ENCODE data around the gene APOE. TPM values are rescaled to one million over a fixed set of nuclear protein-coding genes. Genes with fewer than 3 reads are reported as not detected.

Gene APOE
- total RNA-seq: 100 to 1,000 TPM in 1 of 2 donors, 10 to 100 TPM in 1; 87.9 to 191 TPM

GRCh38 chr19:44905437-44906160 lies at the start of gene APOE:
APOE (plus strand) TSS chr19:44905796; CDS start chr19:44906625, 829 bp downstream.

GRCh38 chr19:44891016-44891882 lies 14.3 kb upstream of the APOE start, which contains the start of gene TOMM40:
TOMM40 (plus strand) TSS chr19:44891254; CDS start chr19:44891416, 162 bp downstream.

GRCh38 chr19:44914433-44915206 lies 9.0 kb downstream of the APOE start, which contains the start of gene APOC1:
APOC1 (plus strand) TSS chr19:44914608; CDS start chr19:44914892, 284 bp downstream.

GRCh38 chr19:44942067-44942571 lies 36.5 kb downstream of the APOE start, which contains the start of gene APOC4:
APOC4 (plus strand) TSS chr19:44942237; CDS start chr19:44942278, 41 bp downstream.

GRCh38 chr19:44954649-44955504 lies 49.3 kb downstream of the APOE start, which contains the start of gene CLPTM1:
CLPTM1 (plus strand) TSS chr19:44955380; CDS start chr19:44955396, 16 bp downstream.

Other genes starting within 250 kb of the APOE start
- gene CEACAM19, start 234.3 kb upstream of the APOE start, total RNA-seq: 1 to 10 TPM in 1 of 2 donors, under 1 TPM in 1; 0.33 to 1.4 TPM
- gene CEACAM16, start 206.6 kb upstream of the APOE start, total RNA-seq: not detected
- gene BCL3, start 157.1 kb upstream of the APOE start, total RNA-seq: 1 to 10 TPM; 4.0 to 7.2 TPM
- not detected for gene CBLC, start 127.9 kb upstream of the APOE start, total RNA-seq
- gene BCAM, start 96.7 kb upstream of the APOE start, total RNA-seq: under 1 TPM; 0.67 to 0.69 TPM
- 10 to 100 TPM; 60.9 to 68.3 TPM for gene NECTIN2, start 59.5 kb upstream of the APOE start, total RNA-seq
- 100 to 1,000 TPM in 1 of 2 donors, 10 to 100 TPM in 1; 68.5 to 114 TPM for gene TOMM40, start 14.5 kb upstream of the APOE start, total RNA-seq
- 1 to 10 TPM; 2.8 to 6.7 TPM for gene APOC1, start 8.8 kb downstream of the APOE start, total RNA-seq
- gene APOC4, start 36.4 kb downstream of the APOE start, total RNA-seq: not detected
- 1 to 10 TPM in 1 of 2 donors, under 1 TPM in 1; 1.00 to 4.5 TPM for gene APOC2, start 40.3 kb downstream of the APOE start, total RNA-seq
- 10 to 100 TPM; 64.7 to 85.6 TPM for gene CLPTM1, start 49.6 kb downstream of the APOE start, total RNA-seq
- gene RELB, start 95.7 kb downstream of the APOE start, total RNA-seq: 10 to 100 TPM in 1 of 2 donors, 1 to 10 TPM in 1; 5.0 to 24.4 TPM
- 10 to 100 TPM; 10.7 to 19.3 TPM for gene CLASRP, start 133.2 kb downstream of the APOE start, total RNA-seq
- under 1 TPM in 1 of 2 donors, not detected in 1; 0.33 TPM for gene ZNF296, start 170.7 kb downstream of the APOE start, total RNA-seq
- gene GEMIN7, start 173.5 kb downstream of the APOE start, total RNA-seq: 10 to 100 TPM; 17.9 to 29.6 TPM
- gene PPP1R37, start 187.4 kb downstream of the APOE start, total RNA-seq: 10 to 100 TPM; 65.6 to 66.8 TPM